Measurements from ENCODE around the gene UVRAG.

DNA sequence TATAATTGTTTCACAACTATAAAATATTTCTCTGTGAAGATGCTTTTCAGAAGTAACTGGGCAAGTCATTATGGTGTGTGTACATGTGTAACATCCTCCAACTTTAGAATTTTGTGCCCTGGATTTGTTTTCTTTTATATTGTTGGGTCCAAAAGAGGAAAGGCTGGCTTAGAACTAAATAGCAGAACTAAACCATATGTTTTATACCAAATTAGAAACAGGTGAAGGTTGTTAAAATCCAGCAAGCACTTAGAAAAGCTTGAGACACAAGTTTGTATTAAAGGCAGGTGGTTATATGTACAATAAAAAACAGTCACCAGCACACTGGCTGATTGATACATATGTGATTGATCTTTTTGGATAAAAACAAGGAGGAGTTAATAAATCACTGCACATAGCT lies 232.8 kb downstream of the UVRAG start:
- TF ChIP-seq EZH2 (IDR thresholded peaks at IDR 0.05), result no peak
- no peak for TF ChIP-seq POLR2AphosphoS5 (IDR thresholded peaks at IDR 0.05; ENCODE audit: borderline replicate concordance, low read depth, low read length)
- no peak for TF ChIP-seq FOXP2 (optimal IDR thresholded peaks at IDR 0.05; ENCODE audit: control extremely low read depth, extremely low read length, insufficient read depth)
